GM19023 (cell line): ENCODE results near the gene PPM1L.

ENCODE experiments used
- ATAC-seq: cut with Tn5 transposase; IDR thresholded peaks from one replicate; pipeline ENCODE4 v1.9.1; 2021; ENCODE audit warnings: mild to moderate bottlenecking, moderate library complexity; ENCODE audit not compliant: unreplicated experiment

PPM1L gene

GRCh38 chr3:161072211-161072621, 316.2 kb downstream of the PPM1L start:
- no peak for ATAC-seq

- no peak for ATAC-seq
Measured at GRCh38 chr3:161072751-161073150, 316.7 kb downstream of the PPM1L start.

GRCh38 chr3:161073181-161073580, 317.1 kb downstream of the PPM1L start:
- no peak for ATAC-seq

- ATAC-seq = peak; percentile 80
Measured at GRCh38 chr3:161081633-161082032, 325.6 kb downstream of the PPM1L start.

GRCh38 chr3:161082063-161082462, 326.0 kb downstream of the PPM1L start:
- ATAC-seq = peak; percentile 30

DNA sequence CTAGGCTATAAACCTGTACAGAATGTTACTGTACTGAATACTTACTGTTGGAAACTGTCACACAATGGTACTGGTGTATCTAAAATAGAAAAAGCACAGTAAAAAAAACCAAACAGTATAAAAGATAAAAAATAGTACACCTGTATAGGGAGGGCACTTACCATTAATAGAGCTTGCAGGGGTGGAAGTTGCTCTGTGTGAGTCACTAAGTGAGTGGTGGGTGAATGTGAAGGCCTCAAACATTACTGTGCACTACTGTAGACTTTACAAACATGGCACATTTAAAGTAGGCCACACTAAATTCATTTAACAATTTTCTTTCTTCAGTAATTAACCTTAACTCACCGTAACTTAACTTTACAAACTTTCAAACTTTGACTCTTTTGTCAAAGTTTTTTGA, 327.1 kb downstream of the PPM1L start:
- ATAC-seq = no peak

DNA sequence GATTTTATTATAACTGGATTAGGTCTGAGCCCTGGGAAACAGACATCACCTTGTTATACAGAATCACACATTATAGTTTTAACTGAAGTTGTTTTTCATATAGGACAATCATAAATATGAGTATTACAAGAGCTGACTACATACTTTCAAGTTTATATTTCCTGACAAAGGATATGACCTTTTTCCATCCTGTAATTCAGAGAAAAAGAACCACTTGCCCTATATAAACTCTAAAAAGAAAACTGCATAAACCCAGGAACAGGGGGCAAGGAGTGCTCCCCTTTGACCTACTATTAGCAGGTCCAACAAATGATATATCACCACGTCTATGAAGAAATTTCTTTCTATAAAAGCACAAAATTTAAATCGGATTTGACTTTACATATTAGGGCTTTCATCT, 328.2 kb downstream of the PPM1L start:
- ATAC-seq = no peak

GRCh38 chr3:161093895-161094294, 337.9 kb downstream of the PPM1L start:
- no peak for ATAC-seq

GRCh38 chr3:161096771-161097367, 340.8 kb downstream of the PPM1L start:
- ATAC-seq = no peak

DNA sequence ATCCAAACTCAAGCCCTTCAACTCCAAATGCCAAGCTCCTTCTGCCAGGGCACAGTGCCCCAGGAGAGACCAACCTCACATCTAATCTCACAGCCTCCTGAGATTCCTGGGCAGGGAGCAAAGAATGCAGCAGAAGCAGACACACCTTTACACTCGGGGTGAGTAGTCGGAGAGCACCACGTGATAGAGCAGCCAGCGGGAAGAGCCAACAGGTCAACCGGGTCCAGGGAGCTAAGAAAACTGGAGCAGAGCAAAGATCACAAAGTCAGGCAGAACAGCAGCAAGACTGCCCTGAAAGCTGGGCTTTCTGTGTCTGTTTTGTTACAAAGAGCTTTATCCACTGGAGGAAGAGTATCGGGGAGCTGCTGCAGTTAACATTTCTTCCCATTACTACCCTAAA, 345.0 kb downstream of the PPM1L start:
- ATAC-seq = no peak

DNA sequence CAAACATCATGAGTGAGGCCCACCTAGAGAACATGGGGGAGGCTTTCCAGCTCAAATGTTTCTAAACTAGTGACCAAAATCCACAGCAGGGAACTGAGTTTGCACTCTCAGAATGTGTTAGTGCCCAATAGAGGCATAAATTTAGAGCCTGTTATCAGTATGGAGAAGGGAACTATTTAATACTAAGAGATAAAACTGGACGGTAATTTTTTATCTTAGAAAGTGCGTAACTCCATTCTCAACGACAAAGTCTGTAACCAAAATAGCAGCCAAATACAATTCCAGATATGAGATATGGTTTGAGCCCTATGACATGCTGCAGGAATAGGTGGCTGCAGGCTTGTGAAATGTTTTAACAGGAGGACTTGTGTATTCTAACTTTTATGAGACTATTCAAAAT, 345.6 kb downstream of the PPM1L start:
- no peak for ATAC-seq

DNA sequence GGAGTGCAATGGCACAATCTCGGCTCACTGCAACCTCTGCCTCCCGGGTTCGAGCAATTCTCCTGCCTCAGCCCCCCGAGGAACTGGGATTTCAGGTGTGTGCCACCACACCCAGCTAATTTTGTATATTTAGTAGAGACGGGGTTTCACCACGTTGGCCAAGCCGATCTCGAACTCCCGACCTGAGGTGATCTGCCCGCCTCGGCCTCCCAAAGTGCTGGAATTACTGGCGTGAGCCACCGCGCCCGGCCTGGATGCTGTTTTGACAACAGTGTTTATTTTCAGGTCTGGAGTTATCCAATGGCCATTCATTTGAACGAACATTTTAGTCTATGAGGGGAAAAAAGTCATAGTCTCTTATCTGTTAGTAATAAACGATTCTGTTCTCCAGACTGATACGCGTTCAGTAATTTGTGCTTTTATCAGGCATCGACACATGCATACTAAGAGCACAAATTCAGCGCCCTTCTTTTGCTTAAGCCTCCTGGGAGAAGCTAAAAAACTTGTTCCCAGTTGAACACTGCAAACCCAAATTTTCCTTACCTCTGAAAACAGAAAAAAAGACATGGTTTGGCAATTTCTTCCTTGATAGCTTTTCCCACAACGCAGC, 347.9 kb downstream of the PPM1L start:
- ATAC-seq = no peak

- ATAC-seq = peak; percentile 79
Measured at GRCh38 chr3:161104561-161105551, 348.8 kb downstream of the PPM1L start, which contains the start of gene B3GALNT1. Gene B3GALNT1, minus strand, starts transcription at chr3:161105349. Its CDS starts 18,595 bp downstream, at chr3:161086754.

- no peak for ATAC-seq
Measured at GRCh38 chr3:161107311-161107710, 351.3 kb downstream of the PPM1L start.

DNA sequence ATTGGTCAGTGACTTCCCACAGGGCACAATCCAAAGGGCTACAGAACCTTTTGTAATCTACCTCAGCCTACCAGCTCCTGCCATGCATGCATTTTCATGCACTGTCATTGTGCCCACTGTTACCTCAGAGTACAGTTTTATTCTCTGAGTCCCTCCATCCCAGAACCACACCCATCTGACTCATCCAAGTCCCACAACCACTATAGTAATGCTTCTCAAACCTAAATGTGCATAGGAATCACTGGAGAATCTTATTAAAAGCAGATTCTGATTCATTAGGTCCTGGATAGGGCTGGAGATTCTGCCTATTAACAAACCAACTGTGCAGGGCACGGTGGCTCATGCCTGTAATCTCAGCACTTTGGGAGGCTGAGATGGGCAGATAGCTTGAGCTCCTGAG, 352.8 kb downstream of the PPM1L start:
- ATAC-seq = no peak

DNA sequence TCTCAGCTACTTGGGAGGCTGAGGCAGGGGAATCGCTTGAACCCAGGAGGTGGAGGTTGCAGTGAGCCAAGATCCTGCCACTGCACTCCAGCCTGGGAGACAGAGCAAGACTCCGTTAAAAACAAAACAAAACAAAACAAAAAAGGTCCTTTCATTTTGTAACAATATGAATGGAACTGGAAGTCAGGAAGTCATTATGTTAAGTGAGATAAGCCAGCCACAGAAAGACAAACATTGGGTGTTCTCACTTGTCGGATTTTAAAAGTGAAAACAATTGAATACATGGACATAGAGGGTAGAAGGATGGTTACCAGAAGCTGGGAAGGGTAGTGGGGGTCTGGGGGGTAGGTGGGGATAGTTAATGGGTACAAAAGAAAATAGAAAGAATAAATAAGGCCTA, 361.6 kb downstream of the PPM1L start:
- no peak for ATAC-seq

DNA sequence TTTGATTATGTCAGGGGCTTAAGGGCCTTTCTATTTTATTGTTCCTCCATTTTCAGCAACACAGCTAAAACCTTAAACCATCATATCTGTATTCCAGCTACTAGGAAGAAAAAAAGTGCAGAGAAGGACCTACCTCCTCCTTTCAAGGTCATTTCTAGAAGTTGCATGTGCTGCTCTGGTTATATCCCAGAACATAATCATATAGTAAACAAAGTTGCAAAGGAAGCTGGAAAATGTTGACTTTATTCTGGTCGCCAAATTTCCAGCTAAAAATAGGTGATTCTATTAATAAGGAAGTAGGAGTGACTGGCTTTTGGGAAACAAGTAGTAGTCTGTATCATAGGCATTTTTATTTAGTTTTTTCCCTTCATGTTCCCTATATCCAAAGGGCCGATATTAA, 370.5 kb downstream of the PPM1L start:
- ATAC-seq = no peak
